ENCODE measurements around the gene IZUMO2.
"Not testable (repeated sequence)": the region's sequence is repeated elsewhere in the genome, so short reads cannot be mapped to it uniquely, and the experiment has no call there.

IZUMO2 gene

DNA sequence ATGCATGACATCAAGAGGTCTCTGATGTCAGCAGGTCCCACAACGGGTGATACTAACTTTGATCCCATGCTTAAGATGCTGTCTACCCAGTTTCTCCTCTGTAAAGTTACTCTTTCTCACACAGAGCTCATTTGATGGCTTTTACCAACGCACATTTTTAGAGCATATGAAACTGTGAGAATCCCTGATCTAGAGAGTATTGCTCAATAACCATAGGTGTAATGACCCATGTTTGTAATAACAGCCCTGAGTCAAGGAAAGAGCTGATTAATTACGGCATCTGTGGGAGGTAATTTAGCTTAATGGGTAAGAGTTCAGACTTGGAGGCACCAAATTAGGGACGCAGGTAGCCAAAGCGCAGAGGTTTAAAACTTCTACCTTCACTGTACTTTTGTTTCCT lies 18.0 kb upstream of the IZUMO2 start:
- DNase-seq = no peak

DNA sequence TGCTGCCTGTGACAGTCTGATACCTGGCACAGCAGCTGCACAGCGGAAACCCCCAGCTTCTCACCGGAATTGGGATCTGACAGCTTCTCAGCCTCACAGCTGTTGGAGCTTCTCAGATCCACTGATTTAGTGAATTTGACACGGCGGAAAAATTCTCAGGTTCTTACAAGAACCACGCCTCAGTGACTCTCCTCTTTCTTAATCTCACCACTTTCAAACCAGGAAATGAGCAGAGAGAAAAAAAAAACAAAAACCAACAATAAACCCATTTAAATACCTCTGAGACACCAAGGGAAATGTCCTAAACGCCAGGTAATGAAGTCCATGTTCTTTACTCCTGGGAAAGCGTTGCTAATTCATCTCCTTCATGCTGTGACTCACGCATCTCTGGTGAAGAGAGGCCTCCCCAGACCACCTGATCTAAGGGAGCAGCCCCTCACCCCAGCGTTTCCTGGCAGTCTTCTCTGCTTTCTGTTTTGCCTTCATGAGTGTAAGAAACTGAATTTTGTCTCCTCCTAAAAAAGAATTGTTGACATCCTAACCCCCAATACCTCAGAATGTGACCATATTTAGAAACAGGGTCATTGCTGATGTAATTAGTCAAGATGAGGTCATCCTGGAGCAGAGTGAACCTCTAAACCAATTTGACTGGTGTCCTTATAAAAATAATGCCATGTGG lies 15.9 kb upstream of the IZUMO2 start:
- DNase-seq = no peak

DNA sequence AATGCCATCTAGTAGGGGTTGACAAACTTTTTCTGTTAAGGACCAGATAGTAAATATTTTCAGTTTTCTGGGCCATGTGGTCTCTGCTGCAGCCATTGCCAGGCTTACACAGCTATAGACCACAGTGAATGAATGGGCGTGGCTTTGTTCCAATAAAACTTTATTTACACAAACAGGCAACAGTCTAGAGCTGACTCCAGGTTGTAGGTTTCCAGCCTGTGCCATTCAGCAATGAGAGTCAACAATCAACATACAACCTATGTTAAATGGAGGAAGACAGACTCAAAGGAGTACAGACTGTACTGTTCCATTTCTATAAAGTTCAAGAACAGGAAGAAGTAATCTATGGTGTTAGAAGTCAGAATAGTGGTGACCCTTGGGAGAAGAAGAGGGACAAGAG lies 15.2 kb upstream of the IZUMO2 start:
- no peak for DNase-seq

DNA sequence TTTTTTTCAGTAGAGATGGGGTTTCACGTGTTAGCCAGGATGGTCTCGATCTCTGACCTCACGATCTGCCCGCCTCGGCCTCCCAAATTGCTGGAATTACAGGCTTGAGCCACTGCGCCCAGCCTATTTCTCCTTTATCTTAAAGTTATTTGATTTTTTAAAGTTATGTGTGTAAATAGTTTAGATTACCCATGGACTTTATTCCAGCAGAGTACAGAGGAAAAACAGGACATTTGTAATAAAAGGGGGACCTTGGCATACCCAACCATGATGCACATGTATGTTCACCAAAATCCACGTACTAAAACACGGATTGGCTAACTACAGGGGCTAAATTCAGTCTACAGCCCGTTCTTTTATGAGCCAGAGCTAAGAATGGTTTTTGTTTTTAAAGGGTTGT lies 13.7 kb upstream of the IZUMO2 start:
- DNase-seq = no peak

DNA sequence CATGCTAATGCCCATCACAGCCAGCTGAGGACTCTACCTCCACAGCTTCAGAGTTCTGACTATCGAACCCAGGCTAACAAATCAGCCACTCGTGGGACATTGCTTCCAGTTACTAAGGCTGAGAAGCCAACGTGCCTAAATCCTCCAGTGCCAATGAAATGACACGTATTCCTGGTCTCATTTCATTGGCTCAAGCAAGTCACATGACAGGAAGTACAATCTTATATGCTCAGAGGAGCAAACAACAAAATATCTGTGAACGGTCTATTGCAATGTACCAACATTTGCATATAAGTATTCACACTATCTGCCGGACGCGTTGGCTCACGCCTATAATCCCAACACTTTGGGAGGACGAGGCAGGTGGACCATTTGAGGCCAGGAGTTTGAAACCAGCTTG lies 12.8 kb upstream of the IZUMO2 start:
- no peak for DNase-seq

DNA sequence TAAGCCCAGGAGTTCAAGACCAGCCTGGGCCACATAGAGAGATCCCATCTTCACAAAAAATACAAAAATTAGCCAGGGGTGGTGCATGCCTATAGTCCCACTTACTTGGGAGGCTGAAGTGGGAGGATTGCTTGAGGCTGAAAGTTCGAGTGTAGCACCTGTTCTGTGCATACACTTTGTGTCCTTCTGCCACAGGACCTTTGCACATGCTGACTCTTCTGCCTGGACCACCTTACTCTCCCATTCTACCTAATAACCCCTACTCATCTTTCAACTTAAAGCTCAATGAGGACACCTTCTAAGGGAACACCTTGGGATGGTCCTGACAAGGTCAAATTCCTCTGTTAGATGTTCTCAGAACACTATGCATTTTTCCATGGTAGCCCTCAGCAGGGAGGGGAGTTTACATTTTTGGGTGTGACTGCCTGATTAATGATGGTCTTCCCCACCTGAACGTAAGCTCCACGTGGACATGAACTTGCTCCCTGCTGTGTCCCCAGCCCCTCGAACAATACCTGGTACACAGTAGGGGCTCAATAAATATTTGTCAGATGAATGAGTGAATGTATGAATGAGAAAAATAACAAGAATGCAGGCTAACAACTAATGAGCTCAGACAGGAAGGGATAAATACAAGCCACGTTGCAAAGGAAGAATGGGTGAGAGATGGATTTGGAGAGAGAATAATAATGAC lies 11.2 kb upstream of the IZUMO2 start:
- no peak for DNase-seq

DNA sequence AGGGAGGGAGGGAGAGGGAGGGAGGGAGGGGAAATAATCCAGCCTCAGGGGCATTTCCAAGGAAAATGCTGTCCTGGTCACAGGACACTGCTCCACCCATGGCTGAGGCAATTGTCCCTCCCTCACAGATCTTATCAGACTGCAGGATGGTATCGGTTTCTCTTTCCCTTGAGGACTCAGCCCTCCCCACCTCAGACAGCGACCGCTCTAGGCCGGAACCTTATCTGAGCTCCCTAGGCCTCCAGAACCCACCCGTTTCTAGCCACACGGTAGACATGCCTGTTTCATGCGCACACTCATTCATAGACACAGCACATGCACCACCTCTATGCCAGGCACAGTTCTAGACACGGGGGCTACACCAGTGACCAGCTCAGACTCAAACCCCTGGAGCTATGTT lies 10.0 kb upstream of the IZUMO2 start:
- no peak for DNase-seq

DNA sequence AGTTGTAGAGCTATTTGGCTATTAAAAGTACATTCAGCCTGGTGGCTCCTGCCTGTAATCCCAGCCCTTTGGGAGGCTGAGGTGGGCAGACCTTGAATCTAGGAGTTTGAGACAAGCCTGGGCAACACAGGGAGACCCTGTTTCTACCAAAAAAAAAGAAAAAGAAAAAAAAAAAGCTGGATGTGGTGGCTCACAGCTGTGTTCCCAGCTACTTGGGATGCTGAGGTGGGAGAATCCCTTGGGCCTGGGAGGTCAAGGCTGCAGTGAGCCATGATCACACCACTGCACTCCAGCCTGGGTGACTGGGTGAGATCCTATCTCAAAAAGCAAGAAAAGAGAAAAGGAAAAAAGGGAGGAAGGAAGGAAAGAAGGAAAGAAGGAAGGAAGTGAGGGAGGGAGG lies 9.6 kb upstream of the IZUMO2 start:
- no peak for DNase-seq

DNA sequence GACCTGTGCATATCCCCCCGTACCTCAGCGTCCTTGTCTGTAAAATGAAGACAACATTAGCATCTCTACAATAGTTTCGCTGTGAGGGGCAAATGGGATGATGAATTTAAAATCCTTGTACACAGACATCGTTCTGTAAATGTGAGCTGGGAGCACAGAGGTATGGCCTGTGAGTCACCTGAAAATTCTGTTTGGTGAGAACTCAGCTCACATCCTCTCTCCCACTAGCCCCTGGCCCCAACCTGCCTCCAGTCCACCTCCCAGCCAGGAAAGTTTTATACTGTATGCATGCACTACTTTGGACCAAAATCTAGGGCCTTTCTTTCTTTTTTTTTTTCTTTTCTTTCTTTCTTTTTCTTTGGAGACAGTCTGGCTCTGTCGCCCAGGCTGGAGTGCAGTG lies 8.7 kb upstream of the IZUMO2 start:
- DNase-seq = no peak

DNA sequence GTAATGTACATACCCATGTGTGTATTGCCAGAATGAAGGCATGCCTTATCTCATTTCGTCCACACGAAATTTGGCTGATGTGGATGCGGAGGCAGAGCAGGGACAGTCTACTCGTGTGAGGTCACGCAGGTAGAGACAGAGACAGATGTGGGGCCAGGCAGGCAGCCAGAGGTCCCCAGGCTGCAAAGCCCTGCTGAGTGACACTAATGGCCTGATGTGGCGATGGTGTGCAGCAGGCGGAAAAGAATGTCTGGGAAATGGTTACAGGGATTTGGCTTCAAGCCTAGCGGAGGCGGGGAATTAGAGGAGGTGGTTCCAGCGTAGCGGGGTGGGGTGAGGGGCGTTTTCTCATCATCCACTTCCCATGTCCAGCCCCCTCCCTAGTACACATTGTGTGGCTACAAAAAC lies 4.2 kb upstream of the IZUMO2 start:
- no peak for DNase-seq

DNA sequence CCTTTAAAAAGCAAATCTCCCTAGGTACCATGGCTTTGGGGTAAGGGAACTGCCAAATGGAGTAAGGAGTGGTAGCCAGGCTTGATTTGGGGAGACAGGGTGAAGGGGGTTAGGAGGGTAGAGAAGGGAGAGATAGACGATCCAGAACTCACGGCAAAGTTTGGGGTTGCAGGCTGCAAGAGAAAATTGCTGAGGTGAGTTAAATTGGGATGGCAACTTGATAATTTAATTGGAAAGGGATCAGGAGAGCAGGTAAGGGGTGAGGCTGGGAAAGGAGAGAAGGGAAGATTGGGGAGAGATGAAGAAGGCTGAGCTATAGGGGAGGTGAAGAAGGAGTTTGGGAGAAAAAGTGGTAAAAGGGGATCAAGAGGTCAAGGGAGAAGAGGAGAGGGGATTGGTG lies 4.0 kb downstream of the IZUMO2 start:
- no peak for DNase-seq

DNA sequence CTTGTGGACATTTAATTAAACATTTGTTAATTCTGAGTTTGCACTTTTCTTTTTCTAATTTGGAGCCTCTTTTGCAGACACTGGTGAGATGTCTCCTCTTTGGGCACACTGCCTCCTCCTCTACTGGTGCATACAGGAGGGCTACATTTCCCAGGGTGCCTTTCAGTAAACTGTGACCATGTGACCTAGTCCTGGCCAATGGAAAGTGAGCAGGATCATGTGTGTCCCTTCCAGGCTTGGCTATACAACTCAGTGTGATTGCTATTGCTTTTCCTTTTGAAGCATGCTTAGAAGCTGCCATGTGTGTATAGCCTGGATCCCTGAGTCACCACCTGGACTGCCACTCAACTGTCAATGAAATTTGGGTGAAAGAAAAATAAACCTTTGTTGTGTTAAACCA lies 4.5 kb downstream of the IZUMO2 start:
- DNase-seq = no peak

DNA sequence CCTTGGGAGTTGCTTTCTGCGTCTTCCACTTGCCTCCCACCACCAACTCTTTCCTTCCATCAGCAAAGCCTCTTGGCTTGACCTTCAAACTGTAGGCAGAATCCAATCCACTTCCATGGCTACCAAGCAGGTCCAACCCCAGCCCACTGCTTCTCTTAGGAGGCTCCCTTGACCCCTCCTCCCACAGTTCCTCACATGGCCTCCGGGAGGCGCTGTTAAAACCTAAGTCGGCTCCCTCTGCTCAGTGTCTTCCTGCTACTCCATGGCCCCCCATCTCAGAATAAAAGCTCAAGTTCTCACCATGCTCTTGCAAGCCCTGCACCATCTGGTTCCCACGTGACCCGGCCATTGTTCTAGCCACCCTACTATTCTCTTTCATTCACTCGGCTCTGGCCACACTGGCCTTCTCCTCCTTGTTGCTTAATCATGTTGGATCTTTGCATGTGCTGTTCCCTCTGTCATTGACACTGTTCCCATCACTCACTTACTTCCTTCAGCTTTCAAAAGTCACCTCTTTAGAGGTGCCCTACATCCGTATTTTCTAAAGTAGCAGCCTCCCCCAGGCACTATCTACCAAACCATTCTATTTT lies 7.5 kb downstream of the IZUMO2 start:
- DNase-seq = no peak

DNA sequence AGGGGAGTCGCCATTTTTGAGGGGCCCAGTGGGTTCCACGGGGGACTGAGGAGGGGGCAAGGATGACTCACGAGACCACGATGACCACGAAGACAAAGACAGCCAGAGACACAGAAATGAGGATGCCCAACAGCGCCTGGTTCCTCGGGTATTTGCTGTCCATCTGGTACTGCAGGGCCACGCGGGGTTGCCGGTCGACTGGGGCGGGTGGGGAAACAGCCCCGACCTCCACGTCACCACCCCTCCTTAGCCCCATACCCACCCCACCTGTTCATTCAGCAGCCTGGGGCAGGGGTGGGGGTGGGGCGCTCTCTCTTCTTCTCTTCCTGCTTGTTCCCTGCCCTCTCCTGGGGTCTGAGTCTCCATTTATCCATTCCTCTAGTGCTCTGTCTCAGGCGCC lies 8.6 kb downstream of the IZUMO2 start:
- DNase-seq = no peak

DNA sequence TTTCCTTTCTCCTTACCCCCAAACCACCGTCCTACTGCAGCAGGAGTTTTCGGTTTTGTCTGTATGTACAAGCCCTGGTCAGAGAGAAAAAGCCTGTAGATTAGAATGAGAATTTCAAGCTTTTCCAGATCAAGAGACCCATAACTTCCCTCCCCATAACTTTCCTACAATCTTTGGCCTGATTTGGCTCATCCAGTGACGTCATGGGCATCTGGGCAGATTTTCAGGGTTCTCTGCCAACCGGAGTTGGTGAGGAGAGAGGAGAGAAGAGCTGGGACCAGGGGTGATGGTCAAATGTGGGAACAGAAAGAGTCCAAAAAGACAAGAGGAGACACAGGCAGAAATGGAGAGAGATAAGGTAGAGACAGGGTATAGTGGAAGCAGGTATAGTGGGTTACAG lies 10.5 kb downstream of the IZUMO2 start:
- DNase-seq = no peak

DNA sequence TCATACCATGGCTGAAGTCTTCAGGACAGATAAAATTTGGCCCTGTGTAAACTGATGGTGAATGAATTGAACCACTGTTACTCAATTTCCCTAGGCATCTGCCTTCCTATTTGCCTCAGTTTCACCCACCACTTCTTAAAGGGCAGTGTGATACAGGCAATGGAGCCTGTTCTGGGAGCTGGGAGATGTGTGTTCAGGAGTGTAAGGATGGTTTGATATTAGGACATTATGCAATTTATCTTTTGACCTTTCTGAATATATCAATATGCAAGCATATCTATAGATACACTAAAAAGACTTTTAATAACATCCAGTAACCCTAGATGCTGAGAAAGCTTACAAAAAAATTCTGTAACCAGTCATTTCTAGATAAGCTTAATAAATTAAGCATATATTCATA lies 14.6 kb downstream of the IZUMO2 start:
- no peak for DNase-seq

DNA sequence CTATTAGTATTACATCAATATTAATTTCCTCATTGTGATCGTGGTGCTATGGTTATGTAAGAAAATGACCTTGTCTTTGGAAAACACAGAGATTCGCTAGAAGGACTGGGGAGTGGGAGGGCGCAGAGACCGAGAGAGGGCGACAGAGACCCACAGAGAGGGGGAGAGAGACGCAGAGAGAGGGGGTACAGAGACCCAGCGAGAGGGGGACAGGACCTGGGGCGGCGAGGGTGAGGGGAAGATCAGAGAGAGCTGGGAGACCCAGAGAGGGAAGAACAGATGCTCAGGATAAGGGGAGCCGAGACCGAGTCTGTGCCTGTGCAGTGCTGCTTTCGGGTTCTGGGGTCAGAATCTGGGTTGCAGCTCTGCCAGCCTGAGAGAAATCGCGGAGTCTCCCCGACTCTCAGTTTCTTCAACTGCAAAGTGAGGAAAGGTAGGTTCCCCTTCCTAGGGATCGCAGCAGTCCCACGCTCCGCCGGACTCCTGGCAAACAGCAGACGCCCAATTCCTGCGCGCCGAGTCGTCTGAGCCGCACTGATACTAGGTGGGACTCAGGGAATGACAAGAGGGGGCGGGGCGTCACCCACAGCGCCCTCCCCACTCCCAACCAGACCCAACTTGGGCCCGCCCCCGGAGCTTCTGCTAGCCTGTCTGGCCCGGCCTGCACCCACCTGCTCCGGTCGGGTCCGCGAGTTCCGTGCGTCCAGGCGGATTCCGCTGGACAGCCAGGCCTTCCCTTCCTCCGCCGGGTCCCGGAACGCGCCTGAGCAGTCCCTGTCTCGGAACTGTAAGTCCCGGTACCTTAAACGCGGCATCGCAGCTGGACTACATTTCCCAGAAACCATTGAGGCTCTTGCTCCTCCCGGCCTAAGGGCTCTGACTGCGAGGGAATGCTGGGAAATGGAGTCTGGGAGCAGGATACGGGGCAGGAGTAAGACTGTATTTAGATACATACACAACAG lies 15.3 kb downstream of the IZUMO2 start:
- DNase-seq = peak; percentile 43 to 46

DNA sequence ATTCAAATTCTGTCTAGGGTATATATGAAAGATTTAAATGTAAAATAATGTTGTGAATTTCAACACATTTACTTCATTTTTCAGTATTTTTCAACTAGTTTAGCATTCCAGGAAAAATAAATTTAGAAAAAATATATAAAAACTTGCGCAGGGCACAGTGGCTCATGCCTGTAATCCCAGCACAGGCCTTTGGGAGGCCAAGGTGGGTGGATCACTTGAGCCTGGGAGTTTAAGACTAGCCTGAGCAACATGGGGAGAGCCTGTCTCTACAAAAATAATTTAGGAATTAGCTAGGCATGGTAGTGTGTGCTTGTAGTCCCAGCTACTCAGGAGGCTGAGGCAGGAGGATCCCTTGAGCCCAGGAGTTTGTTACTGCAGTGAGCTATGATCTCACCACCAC lies 21.2 kb downstream of the IZUMO2 start:
- DNase-seq = not testable (repeated sequence)

DNA sequence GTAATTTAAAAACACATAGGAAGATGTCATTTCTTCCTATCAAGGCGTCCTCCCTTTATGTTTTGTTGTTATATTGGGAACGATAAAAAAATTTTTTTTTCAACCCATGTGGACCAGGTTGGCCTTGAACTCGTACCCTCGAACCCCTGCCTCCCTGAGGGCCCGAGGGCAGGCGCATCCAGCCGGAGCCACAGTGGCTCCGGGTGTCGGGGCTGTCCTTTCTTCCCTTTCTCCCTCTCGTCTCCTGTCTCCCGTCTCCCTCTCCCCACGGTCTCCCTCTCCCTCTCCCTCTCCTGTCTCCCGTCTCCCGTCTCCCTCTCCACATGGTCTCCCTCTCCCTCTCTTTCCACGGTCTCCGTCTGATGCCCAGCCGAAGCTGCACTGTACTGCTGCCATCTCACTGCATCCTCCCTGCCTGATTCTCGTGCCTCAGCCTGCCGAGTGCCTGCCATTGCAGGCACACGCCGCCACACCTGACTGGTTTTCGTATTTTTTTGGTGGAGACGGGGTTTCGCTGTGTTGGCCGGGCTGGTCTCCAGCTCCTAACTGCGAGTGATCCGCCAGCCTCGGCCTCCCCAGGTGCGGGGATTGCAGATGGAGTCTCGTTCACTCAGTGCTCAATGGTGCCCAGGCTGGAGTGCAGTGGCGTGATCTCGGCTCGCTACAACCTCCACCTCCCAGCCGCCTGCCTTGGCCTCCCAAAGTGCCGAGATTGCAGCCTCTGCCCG lies 22.8 kb downstream of the IZUMO2 start:
- DNase-seq = not testable (repeated sequence)

DNA sequence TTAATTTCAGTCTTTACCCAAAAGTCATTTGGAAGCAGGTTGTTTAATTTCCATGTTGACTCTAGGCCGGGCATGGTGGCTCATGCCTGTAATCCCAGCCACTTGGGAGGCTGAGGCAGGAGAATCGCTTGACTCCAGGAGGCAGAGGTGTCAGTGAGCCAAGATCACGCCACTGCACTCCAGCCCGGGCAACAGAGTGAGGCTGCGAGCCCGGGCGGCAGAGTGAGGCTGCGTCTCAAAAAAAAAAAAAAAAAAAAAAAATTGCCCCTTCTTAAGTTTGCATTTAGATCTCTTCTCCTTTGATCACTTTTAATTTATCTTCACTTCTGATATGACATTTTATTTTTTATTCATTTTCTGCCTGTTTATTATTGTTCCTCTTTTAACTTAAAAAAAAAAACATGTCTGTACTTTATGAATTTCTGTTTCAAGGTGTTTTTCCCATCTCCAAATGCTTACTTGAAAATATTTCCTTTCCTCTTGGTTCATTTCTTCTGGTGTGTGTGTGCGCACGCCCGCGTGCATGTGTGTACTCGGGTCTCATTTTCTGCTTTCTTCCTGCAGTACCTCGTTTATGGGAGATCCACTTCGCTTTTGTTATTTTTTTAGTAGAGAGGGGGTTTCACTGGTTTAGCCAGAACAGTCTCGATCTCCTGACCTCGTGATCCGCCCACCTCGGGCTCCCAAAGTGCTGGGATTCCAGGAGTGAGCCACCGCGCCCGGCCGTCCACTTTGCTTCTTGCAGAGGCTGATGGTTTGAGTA lies 26.3 kb downstream of the IZUMO2 start:
- DNase-seq = not testable (repeated sequence)

DNA sequence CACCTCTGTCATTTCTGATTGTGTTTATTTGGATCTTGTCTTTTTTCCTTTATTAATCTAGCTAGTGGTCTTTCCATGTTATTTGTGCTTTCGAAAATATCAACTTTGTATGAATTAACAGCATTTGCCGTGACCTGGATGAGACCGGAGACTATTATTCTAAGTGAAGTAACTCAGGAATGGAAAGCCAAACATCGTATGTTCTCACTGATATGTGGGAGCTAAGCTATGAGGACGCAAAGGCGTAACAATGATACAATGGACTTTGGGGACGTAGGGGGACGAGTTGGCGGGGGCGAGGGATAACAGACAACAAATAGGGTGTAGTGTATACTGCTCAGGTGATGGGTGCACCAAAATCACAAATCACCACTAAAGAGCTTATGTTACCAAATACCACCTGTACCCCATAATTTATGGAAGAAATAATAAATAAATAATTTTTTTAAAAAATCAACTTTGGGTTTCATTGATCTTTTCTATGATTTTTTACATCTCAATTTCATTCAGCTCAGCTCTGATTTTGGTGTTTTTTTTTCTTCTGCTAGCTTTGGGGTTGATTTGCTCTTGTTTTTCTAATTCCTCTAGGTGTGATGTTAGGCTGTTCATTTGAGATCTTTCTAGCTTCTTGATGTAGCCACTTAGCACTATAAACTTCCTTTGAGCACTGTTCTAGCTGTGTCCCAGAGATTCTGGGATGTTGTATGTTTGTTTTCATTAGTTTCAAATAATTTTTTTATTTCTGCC lies 27.1 kb downstream of the IZUMO2 start:
- not testable (repeated sequence) for DNase-seq

Measured in NCI-H2081 (cell line).